GM23338 (cell line): ENCODE data around the gene GP1BB. TPM values are rescaled to one million over a fixed set of nuclear protein-coding genes. Genes with fewer than 3 reads are reported as not detected.

Experiments used
- ATAC-seq: fragments of 200-7000 bp; cut with Tn5 transposase; 3 replicates; pipeline ENCODE4 v1.9.1; 2020
- DNase-seq: peaks from one replicate; pipeline ENCODE4 v3.0.0-alpha.2; 2015; ENCODE audit warnings: low spot score
- H2AFZ ChIP-seq: fragments of 200-600 bp; sonication (generic); 2 replicates; pipeline ENCODE4 v1.8.0; 2016; ENCODE audit warnings: antibody characterized with exemption, mild to moderate bottlenecking, moderate library complexity
- H3F3A ChIP-seq: fragments of 200-600 bp; sonication (generic); replicated peaks from 2 replicates; pipeline ENCODE4 v1.8.0; 2017; ENCODE audit warnings: antibody characterized with exemption, mixed run types, low read depth
- H3K27ac ChIP-seq: fragments of 200-600 bp; sonication (generic); 2 replicates; pipeline ENCODE4 v1.6.1; 2016; ENCODE audit warnings: low read depth
- H3K27me3 ChIP-seq: fragments of 200-600 bp; sonication (generic); 2 replicates; pipeline ENCODE4 v1.8.0; 2016; ENCODE audit warnings: mild to moderate bottlenecking, mixed run types, moderate library complexity; ENCODE audit not compliant: insufficient read depth
- H3K36me3 ChIP-seq: fragments of 200-600 bp; sonication (generic); 2 replicates; pipeline ENCODE4 v1.8.0; 2016; ENCODE audit warnings: mild to moderate bottlenecking; ENCODE audit not compliant: insufficient read depth
- H3K4me1 ChIP-seq: fragments of 200-600 bp; sonication (generic); 2 replicates; pipeline ENCODE4 v1.8.0; 2016; ENCODE audit warnings: mild to moderate bottlenecking, moderate library complexity; ENCODE audit not compliant: insufficient read depth
- H3K4me2 ChIP-seq: fragments of 200-600 bp; sonication (generic); 2 replicates; pipeline ENCODE4 v1.7.1; 2017; ENCODE audit warnings: mixed run types
- H3K4me3 ChIP-seq: fragments of 200-600 bp; sonication (generic); 2 replicates; pipeline ENCODE4 v1.6.1; 2016; ENCODE audit warnings: mixed run types
- H3K79me2 ChIP-seq: fragments of 200-600 bp; sonication (generic); replicated peaks from 2 replicates; pipeline ENCODE4 v1.8.0; 2017; ENCODE audit warnings: mild to moderate bottlenecking; ENCODE audit not compliant: insufficient read depth
- H3K9me2 ChIP-seq: fragments of 200-600 bp; sonication (generic); 2 replicates; pipeline ENCODE4 v1.8.0; 2017; ENCODE audit not compliant: insufficient read depth
- H4K20me1 ChIP-seq: fragments of 200-600 bp; sonication (generic); replicated peaks from 2 replicates; pipeline ENCODE4 v1.8.0; 2017; ENCODE audit warnings: mild to moderate bottlenecking; ENCODE audit not compliant: insufficient read depth
- H3K27ac Mint-ChIP-seq: 2 replicates; pipeline ENCODE4 v1.8.0; 2020; ENCODE audit warnings: inconsistent platforms, mild to moderate bottlenecking, moderate library complexity, mixed read lengths
- H3K27me3 Mint-ChIP-seq: 3 replicates; pipeline ENCODE4 v1.8.0; 2022; ENCODE audit warnings: low read depth, mild to moderate bottlenecking, moderate library complexity, mixed read lengths, inconsistent platforms; ENCODE audit not compliant: insufficient read depth, poor library complexity
- H3K36me3 Mint-ChIP-seq: 3 replicates; pipeline ENCODE4 v1.8.0; 2021; ENCODE audit warnings: low read depth, mild to moderate bottlenecking, inconsistent platforms, moderate library complexity, mixed read lengths
- H3K4me1 Mint-ChIP-seq: 3 replicates; pipeline ENCODE4 v1.8.0; 2020; ENCODE audit warnings: mild to moderate bottlenecking, inconsistent platforms, mixed read lengths
- H3K4me3 Mint-ChIP-seq: 3 replicates; pipeline ENCODE4 v1.8.0; 2021; ENCODE audit warnings: moderate library complexity, mild to moderate bottlenecking, inconsistent platforms, mixed read lengths
- H3K9me3 Mint-ChIP-seq: 3 replicates; pipeline ENCODE4 v1.8.0; 2020; ENCODE audit warnings: moderate library complexity, mild to moderate bottlenecking, inconsistent platforms, mixed read lengths
- CREB1 ChIP-seq: fragments of 250-450 bp; sonication (Bioruptor Pico); IDR thresholded peaks from 2 replicates; pipeline ENCODE4 v1.5.0; 2020; ENCODE audit warnings: low read depth, mild to moderate bottlenecking, moderate library complexity
- CTCF ChIP-seq, 2 experiments: fragments of 200-600 bp in 1 of 2; sonication (generic) in 1 of 2; conservative IDR thresholded peaks; 2 replicates each; pipeline versions ENCODE4 v1.5.1 to v1.6.1; 2016 to 2017; ENCODE audit warnings: antibody characterized with exemption in 2 of 2, low read depth in 2 of 2, mild to moderate bottlenecking in 2 of 2, moderate library complexity in 1 of 2
- ETS1 ChIP-seq: IDR thresholded peaks from 2 replicates; pipeline ENCODE4 v1.6.1; 2016; ENCODE audit warnings: antibody characterized with exemption
- EZH2 ChIP-seq: fragments of 200-600 bp; sonication (generic); IDR thresholded peaks from one replicate; pipeline ENCODE4 v1.8.0; 2017; ENCODE audit warnings: antibody characterized with exemption, mild to moderate bottlenecking, low read depth; ENCODE audit not compliant: unreplicated experiment
- JUNB ChIP-seq: IDR thresholded peaks from one replicate; pipeline ENCODE4 v1.6.1; 2016; ENCODE audit warnings: antibody characterized with exemption; ENCODE audit not compliant: unreplicated experiment
- NANOG ChIP-seq: IDR thresholded peaks from 2 replicates; pipeline ENCODE4 v1.6.1; 2016; ENCODE audit warnings: antibody characterized with exemption, borderline replicate concordance
- POLR2AphosphoS5 ChIP-seq: IDR thresholded peaks from 2 replicates; pipeline ENCODE4 v1.6.1; 2016; ENCODE audit warnings: antibody characterized with exemption, low read depth
- REST ChIP-seq: IDR thresholded peaks from one replicate; pipeline ENCODE4 v1.6.1; 2018; ENCODE audit warnings: antibody characterized with exemption; ENCODE audit not compliant: unreplicated experiment
- STAT1 ChIP-seq: IDR thresholded peaks from one replicate; pipeline ENCODE4 v1.6.1; 2016; ENCODE audit warnings: antibody characterized with exemption; ENCODE audit not compliant: unreplicated experiment
- ZNF114 ChIP-seq: fragments of 250-450 bp; sonication (Bioruptor Pico); IDR thresholded peaks from 2 replicates; pipeline ENCODE4 v1.5.0; 2020; ENCODE audit warnings: mild to moderate bottlenecking, moderate library complexity
- ZNF331 ChIP-seq: fragments of 250-450 bp; sonication (Bioruptor Pico); IDR thresholded peaks from 2 replicates; pipeline ENCODE4 v1.5.0; 2020; ENCODE audit warnings: low read depth, mild to moderate bottlenecking, moderate library complexity
- ZNF462 ChIP-seq: fragments of 250-450 bp; sonication (Bioruptor Pico); IDR thresholded peaks from 2 replicates; pipeline ENCODE4 v1.5.0; 2020; ENCODE audit warnings: mild to moderate bottlenecking, moderate library complexity
- polyA plus RNA-seq: library from polyadenylated mRNA; unstranded; fragments of >200 nt; fragmentation: Nextera tagmentation; extraction: Ambion mirVana; gene quantifications from 2 replicates; pipeline ENCODE4 v1.2.1, GENCODE V29; 2016
- total RNA-seq: library from RNA; depleted of rRNA; stranded (reverse); fragments of >200 nt; shearing (Covaris generic); gene quantifications from 2 replicates; pipeline ENCODE4 v1.2.3, GENCODE V29; 2014

GP1BB gene
- total and polyA plus RNA-seq, 2 experiments from 2014 or later: 0.53 to 1.3 TPM

- H3K79me2 ChIP-seq: no peaks in the 10 kb centered on the region
- peak overlapping the region; percentile 59; the same call in 1 of the 2 replicates for H3K4me3 ChIP-seq
- H3K4me1 ChIP-seq: no peaks in the 10 kb centered on the region; the same call in 1 of the 2 replicates
- H3K27ac ChIP-seq: no peak overlapping the region
- no peaks in the 10 kb centered on the region for H3F3A ChIP-seq
- no peaks in the 10 kb centered on the region for H4K20me1 ChIP-seq
- Mint-ChIP-seq H3K36me3 (peaks cover 2% of the 10 kb centered on the region; the same call in 1 of the 3 replicates), H3K27ac (no peak overlapping the region), H3K4me1 (peaks cover 9% of the 10 kb centered on the region; the same call in 2 of the 3 replicates), H3K4me3 (no peak overlapping the region), H3K27me3 (peaks cover 55% of the 10 kb centered on the region), H3K9me3 (peaks cover 9% of the 10 kb centered on the region; the same call in 2 of the 3 replicates)
- no peaks in the 10 kb centered on the region for H3K9me2 ChIP-seq
- peaks cover 13% of the 10 kb centered on the region for H3K27me3 ChIP-seq
- DNase-seq (no peak), ATAC-seq (no peak)
- H3K36me3 ChIP-seq: no peaks in the 10 kb centered on the region
- H2AFZ ChIP-seq: no peak overlapping the region
- TF ChIP-seq CREB1: no peak
- TF ChIP-seq JUNB: no peak
- no peak for TF ChIP-seq POLR2AphosphoS5
- TF ChIP-seq ZNF331 (CRISPR knock-in tag): no peak
- no peak for TF ChIP-seq ETS1
- TF ChIP-seq EZH2: no peak
- no peak for TF ChIP-seq NANOG
- no peak for TF ChIP-seq ZNF462 (CRISPR knock-in tag)
- no peak for TF ChIP-seq ZNF114 (CRISPR knock-in tag)
- TF ChIP-seq STAT1: no peak
- TF ChIP-seq REST: no peak
- TF ChIP-seq CTCF (conservative IDR thresholded peaks at IDR 0.05; ENCODE audit: low read depth in 2 of 2): no peak
- H3K4me2 ChIP-seq: peak overlapping the region; percentile 84
Measured at GRCh38 chr22:19731361-19732135, 8.2 kb downstream of the GP1BB start.
